AG20443 (cell line): ENCODE measurements around the gene TMA7.
"Not testable (repeated sequence)": the region's sequence is repeated elsewhere in the genome, so short reads cannot be mapped to it uniquely, and the experiment has no call there.

ENCODE experiments used
- DNase-seq: peaks from one replicate; pipeline ENCODE4 v3.0.0; 2012; ENCODE audit warnings: low spot score, mixed read lengths

TMA7 gene

DNA sequence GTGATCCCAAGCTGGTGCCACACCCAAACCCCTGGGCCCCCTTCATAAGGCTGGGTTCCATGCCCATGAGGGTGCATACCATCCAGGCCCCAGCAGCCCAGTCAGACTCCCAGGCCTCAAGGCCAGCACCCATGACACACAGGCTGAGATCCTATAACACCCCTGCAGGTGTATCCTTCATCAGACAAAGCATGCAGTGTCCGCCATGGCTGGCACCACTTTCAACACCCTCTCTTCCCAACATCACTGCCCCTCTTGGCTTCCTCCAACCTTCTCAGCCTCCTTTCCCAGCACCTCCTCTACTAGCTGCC is 3.6 kb upstream of the TMA7 start:
- no peak for DNase-seq

- DNase-seq = no peak
These were observed 3.2 kb upstream of the TMA7 start for GRCh38 chr3:48436855-48437254.

DNA sequence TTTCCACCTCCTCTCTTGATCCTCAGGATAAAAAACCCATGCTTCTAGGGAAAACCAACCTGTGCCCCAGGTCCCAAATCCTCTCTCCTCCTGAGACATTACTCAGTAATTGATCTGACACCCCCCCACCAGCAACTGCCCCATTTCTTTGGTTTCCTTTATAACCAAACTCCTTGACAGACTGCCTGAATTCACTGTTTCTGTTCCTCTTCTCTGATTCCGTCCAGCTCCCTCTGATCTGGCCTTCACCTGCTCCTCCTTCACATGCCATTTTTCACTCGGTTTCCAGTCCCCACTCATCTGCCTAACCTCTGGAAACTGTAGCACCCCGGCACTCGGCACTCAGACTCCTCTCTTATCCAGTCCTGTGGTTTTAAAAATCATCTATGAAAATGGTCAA is 2.2 kb upstream of the TMA7 start:
- no peak for DNase-seq

GRCh38 chr3:48440590-48440958 is 517 bp downstream of the TMA7 start:
- no peak for DNase-seq

DNA sequence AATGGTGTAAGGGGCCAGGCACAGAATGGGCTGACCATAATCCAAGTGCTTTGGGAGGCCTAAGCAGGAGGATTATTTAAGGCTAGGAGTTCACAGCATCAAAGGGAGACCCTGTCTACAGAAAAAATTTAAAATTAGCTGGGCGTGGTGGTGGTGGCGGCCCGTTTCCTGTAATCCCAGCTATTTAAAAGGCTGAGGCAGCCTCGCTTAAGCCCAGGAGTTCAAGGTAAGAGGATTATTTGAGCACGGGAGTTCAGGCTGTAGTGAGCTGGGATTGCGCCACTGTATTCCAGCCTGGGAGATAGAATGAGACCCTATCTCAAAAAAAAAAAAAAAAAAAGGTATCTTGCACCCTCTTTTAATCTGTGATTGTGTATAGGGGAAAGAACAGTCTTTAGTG is 1.9 kb downstream of the TMA7 start:
- no peak for DNase-seq

DNA sequence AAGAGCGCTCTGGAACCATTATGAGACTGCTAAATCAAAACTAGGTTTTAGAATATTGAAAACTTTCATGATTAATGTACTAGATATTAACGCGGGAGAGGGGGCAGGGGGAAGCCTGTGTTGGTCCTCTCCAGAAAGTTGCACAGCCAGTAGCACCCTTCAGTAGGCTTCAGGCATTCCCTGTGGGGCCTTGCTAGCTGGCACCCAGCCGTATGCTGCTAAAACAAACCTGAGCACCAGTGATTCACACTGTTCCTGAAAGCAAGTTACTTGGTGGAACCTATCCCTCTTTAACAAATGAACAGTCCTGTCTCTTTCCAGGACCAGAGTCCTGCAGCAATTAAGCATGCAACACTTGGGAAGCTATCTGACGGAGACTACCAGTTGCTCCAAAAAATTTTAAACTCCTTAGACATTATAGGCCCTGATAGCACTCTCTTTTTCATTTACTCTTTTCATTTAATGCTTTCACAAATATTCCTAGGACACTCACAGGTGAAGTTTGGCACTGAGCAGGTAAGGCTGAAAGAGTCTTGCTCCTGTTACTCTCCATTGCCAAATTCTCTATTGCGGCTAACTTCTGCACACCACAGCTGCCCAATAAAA is 5.3 kb downstream of the TMA7 start:
- DNase-seq = no peak

GRCh38 chr3:48446043-48446424 is 6.0 kb downstream of the TMA7 start:
- DNase-seq = no peak

DNA sequence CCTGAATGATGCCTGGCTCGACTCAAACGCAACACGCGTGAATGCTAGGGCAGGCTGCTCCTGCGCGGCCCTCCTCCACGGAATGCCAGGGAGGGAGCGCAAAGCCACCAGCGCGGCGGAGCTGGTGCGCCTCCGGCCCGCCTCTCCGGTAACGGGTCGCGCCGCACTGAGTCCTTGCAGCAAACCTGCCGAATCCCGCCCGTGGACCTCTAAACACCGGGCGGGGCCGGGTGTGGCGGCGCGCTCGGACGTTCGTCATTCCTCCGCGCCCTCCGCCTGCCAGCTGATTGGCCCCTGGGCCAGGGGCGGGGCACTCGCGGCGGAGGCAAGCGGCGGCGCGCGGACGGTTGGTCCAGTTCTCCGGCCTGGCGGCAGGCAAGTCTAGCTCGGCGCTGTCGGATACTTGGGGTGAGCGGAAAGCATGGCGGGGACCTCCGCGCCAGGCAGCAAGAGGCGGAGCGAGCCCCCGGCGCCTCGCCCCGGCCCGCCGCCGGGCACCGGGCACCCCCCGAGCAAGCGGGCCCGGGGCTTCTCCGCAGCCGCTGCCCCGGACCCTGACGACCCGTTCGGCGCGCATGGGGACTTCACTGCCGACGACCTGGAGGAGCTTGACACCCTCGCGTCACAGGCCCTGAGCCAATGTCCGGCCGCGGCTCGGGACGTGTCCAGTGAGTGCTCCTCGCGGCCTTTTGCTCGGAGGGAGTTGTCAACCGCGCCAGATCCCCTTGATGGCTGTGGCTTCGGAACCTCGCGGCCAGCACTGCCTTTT is 6.6 kb downstream of the TMA7 start, which contains the start of gene ATRIP:
TSS of gene ATRIP (plus strand) at position 313 of the 769 bp plus-strand sequence. CDS start at position 422, 109 bp downstream.
- peak; percentile 97 for DNase-seq

DNA sequence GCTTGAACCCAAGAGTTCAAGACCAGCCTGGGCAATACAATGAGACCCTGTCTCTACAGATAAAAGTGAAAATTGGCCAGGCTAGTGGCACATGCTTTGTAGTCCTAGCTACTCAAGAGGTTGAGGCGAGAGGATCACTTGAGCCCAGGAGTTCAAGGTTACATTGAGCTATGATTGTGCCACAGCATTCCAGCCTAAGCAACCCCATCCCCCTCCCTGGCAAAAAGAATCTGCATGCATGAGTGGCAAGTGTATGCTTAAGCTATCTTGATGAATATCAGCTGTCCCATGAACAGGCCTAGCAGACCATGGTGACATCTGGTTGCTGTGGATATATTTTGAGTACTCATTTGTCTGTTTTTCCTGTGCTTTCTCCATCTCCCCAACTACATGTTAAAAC is 11.2 kb downstream of the TMA7 start:
- no peak for DNase-seq

GRCh38 chr3:48456456-48456855 is 16.4 kb downstream of the TMA7 start:
- DNase-seq = no peak

GRCh38 chr3:48459331-48459730 is 19.3 kb downstream of the TMA7 start:
- no peak for DNase-seq

DNA sequence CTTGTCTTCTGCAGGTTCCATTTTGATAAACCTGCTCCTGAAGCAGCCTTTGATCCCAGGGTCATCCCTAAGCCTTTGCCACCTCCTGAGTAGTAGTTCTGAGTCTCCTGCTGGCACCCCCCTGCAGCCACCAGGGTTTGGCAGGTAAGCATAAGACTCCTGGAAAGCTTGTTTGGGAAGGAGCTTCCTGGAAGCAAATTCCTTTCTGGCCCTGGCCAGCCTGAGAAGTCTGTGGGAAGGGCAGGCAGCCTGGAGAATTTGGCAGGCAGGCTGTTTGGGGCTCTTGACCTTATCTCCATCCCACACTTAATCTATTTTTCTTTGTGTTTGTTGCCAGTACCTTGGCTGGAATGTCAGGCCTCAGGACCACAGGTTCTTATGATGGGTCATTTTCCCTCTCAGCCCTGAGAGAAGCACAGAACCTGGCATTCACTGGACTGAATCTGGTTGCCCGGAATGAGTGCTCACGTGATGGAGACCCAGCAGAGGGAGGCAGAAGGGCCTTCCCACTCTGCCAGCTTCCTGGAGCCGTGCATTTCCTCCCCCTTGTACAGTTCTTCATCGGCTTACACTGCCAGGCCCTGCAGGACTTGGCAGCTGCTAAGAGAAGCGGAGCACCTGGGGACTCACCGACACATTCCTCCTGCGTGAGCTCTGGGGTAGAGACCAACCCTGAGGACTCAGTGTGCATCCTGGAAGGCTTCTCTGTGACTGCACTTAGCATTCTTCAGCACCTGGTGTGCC is 19.9 kb downstream of the TMA7 start:
- no peak for DNase-seq

DNA sequence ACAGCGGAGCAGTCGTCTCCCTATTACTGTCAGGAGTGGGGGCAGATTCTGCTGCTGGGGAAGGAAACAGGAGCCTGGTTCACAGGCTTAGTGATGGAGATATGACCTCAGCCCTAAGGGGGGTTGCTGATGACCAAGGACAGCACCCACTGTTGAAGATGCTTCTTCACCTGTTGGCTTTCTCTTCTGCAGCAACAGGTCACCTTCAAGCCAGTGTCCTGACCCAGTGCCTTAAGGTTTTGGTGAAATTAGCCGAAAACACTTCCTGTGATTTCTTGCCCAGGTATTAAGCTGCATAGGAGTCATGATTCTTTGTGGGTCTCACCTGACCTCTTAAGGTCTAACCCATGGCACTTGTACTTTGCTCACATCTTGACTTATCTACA is 20.5 kb downstream of the TMA7 start:
- no peak for DNase-seq

- DNase-seq = not testable (repeated sequence)
These were observed 21.7 kb downstream of the TMA7 start for GRCh38 chr3:48461767-48462166.

DNA sequence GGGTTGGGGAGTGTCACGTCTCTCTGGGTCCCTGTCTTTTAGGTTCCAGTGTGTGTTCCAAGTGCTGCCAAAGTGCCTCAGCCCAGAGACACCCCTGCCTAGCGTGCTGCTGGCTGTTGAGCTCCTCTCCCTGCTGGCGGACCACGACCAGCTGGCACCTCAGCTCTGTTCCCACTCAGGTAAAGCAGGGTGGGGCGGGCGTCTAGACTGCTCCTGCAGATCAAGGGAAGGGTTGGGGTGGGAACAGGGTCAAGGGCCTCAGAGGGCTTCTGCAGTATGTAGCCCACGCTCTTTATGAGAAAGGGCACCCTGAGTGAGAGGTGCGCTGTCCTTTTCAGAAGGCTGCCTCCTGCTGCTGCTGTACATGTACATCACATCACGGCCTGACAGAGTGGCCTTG is 23.6 kb downstream of the TMA7 start:
- DNase-seq = no peak

GRCh38 chr3:48464713-48465221 is 24.7 kb downstream of the TMA7 start:
- DNase-seq = no peak

DNA sequence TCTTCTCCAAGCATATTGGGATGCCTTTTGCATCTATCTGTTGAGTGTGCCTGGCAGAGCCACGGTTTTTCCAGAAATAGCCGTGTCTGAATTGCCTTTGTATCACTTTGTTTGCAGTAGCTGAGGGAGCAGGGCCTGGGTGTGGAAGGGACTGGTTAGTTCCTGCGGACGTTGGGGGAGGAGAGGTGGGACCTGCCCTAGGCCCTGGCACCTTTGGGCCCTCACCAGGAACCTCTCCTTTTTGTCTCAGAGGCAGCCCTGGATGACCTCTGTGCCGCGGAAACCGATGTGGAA is 25.1 kb downstream of the TMA7 start:
- no peak for DNase-seq

DNA sequence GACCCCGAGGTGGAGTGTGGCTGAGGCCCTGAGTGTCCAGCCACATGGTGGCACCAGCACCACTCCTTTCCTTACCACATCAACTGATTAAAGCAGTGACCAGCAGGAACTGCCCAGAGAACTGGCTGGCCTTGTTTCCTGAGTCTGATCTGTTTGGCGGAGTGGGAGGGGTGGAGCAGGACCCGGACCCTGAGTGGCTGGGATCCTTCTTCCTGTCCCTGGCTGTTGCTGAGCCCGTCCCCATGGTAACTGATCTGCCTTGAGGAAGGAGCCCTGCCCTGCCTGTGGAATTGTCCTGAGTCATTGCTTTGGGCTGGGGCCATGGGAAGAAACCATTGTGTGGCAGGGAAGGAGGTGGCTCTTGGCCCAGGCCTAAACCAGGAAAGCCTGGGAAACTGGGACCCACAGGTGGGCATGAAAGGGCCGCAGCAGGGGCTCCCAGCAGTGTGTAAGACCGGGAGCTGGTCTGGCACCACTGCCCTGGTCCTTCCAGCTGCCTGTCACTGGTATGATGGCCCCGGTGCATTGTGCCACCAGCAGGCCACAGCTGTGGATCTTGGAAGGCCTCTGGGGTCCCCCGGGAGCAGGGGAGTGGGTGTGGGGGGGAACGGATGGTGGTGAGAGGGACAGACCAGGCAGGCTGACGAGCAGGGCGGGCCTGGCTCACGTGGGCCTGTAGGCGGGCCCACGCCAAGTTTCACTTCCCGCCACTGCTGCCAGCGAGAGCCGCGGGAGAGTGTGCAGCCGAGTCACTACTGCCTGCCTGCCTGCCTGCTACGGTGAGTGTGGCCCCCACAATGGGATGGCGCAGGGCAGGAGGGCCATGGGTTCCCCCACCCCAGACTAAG is 25.7 kb downstream of the TMA7 start:
- peak; percentile 99 for DNase-seq

GRCh38 chr3:48466386-48467109 is 26.5 kb downstream of the TMA7 start:
- DNase-seq = peak; percentile 24

- DNase-seq = no peak
These were observed 27.0 kb downstream of the TMA7 start for GRCh38 chr3:48467110-48467454.

- DNase-seq = no peak
These were observed 27.6 kb downstream of the TMA7 start for GRCh38 chr3:48467473-48468267.
